Astrocyte of the hippocampus (primary cell): ENCODE measurements around the gene TNNI3K.

Source experiments
- DNase-seq: peaks from one replicate; pipeline ENCODE4 v3.0.0; 2011; ENCODE audit warnings: low read depth, low spot score

Gene TNNI3K

DNA sequence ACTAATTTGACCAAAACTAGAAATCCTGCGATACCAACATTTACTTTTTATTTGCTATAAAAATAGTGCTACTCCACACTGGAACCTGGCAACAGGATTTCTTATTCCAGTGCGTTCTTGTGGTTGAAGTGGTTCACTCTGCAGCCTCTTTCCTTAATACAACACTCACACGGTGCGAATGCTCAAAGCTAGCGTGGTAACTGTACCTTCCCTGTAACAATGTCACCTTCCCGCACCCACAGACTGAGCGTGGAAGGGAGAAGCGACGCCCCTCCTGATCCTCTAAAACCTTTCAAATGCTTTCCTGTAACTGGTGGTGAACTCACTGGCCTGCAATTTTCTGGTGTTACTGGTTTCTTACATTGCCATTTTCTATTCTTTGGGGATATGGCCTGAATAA is 145.1 kb downstream of the TNNI3K start:
- peak; percentile 27 for DNase-seq

DNA sequence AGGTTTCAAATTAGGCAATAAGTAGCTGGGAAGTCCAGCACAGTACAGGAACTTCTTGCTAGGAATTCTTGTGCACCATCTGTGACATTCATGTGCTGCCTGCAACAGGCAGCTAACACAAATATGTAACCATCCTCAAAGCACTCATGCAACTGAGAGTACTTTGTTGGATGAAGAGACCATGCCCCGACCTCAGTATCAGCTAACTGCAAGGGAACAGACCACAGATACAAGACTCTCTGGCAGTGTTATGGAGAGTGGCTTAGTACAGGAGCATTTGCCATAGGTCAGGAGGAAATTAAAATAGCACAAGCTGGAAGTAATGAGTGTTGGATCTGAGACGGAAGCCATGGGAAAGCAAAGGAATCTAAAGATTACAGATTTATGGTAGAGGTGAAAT is 153.7 kb downstream of the TNNI3K start:
- DNase-seq, result no peak

DNA sequence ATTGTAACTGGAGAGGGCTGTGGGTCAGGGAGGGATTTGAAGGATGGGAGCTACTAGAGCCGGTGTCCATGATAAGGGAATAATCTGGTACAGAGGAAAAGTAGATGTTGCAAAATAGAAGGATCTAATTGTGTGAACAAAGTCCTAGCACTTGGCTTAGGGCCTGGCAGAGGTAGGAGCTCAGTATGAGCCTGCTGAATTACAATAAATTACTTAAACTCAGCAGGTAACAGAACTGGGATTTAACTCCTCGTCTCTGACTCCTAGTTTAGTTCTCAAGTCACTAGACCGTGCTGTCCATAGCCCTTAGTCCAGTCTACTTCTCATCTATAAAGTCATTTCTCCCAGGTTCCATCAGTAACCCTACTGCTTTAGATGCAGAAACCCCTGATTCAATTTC is 157.0 kb downstream of the TNNI3K start:
- no peak for DNase-seq

DNA sequence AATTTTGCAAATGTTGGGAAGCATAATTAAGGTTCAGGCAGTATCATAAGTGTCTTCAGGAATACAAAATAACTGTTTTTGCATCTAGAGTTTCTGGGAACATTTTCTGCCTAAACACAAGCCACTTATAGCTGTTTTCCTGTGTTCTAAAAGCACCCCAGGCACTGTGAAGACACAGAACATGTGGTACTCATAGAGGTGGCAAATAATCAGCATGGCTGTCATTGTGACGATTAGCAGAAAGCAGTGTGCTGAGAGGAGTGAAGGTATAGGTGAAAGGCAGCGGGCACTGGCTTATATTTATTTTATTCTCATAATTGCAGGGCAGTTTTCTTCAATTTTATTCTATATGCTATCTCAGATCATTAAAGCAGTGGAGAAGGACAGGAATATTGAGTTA is 157.7 kb downstream of the TNNI3K start:
- DNase-seq, result no peak

DNA sequence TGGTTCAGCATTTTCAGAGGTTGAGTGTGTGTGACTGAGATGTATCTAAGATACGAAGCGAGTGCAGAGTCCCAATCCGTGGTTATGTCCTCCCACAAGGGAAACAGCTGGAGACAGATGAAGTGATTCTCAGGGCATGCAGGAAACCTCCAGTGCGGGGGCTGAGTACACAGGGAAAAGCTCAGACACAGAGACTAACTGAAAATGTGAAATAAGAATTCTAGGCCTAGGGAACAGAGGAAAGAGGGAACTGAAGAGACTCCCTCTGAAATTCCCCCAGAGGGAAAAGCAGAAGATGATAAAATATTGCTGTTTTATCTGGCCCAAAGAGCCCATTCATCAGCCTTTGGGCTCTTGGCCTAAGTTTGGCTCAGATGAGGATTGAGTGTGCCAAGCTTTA is 160.4 kb downstream of the TNNI3K start:
- no peak for DNase-seq

DNA sequence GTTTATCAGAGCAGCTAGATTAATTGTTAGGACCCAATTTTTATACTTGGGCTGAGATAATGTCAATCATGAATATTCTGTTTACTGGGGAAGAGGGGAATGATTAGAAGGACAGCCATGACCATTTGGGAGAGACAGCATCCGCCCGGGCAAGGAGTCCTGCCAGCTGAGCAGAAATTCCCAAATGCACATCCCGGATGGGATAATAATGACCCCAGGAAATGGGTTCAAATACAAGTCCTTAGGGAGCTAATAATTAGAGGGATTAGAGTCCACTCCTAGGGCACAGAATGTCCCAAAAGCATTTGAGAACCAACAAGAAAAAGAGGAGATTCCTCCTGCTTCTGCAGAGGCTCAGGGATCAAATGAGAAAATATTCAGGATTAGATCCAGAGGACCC is 161.3 kb downstream of the TNNI3K start:
- DNase-seq, result no peak

DNA sequence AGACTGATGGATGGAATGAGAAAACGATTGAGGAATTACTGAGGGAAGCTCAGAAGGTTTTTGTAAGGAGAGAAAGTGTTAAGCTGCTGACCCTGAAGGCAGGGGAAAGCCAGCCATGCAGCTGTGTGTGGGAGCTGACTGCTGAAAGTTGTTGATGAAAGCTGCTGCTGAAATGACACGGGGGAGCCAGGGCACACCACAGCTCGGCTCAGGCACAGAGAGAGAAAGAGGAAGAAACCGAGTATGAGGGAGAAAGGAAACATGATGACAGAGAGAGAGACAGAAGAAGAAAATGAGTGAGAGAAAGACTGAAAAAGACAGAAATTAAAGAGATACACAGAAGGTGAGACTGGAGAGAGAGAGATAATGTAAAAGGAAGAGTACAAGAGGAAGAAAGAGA is 161.7 kb downstream of the TNNI3K start:
- no peak for DNase-seq

DNA sequence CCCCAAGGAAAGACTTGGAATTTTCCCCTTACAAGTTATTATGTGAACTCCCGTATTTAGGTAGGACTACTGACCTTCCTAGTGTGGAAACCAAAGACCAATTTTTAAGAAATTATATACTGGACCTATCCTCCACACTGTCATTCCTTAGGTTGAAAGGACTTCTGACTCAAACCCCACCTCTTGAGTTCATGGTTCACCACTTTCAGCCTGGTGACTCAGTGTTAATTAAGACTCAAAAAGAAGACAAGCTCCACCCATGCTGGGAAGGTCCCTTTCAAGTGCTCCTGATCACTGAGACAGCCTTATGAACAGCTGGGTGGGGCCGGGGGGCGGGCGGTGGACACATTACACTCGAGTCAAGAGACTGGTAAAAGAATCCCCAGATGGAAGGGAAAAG is 164.1 kb downstream of the TNNI3K start:
- no peak for DNase-seq

DNA sequence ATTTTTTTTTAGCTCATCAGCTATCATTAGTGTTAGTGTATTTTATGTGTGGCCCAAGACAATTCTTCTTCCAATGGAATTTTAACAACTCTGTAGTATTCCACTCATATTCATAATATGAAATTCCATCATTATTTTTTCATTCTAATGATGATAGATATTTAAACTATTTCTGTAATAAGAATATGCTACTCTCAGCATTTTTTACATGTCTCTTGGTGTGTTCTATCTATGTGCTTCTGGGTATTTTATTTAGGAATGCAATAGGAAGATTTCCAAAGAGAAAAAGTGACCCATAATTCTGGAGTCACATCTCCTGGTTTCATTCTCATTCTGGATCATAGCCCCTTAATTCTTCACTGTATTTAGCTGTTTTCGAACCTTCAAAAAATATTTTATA is 167.7 kb downstream of the TNNI3K start:
- no peak for DNase-seq

DNA sequence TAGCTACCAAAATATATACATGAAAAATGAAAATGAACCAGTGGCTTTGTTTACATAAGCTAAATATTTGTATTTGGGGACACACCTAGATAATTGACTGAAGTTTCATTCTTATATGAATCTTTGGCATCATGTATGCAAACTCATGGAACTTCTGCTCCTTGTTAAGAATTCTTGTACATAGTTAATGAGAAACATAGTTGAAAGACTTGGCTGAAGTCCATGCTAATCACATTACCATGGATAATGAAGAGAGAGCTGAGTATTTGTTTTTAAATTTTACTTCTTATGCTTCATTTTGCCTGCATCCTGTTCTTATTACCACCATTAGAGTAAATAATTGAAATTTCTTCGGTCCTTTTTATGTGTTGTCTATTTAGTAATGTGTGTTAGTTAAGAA is 168.4 kb downstream of the TNNI3K start:
- no peak for DNase-seq

DNA sequence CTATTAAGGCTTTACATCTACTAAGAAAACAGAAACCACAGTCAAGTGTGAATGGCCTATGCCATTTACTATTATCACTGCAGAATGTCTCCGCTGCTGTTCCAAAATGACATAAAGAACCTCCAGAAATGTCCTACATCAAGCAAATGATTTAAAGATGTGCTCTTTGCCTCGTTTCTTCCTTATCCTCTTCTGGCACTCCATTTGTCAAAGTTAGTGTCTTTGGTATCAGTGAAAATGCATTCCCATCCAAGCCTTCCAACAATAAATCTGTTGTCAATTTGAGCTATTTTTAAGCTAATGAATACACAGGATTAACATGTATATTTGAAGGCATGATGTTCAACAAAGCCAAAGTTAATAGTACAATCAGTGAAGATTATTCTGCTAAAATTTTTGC is 171.6 kb downstream of the TNNI3K start:
- DNase-seq, result no peak

DNA sequence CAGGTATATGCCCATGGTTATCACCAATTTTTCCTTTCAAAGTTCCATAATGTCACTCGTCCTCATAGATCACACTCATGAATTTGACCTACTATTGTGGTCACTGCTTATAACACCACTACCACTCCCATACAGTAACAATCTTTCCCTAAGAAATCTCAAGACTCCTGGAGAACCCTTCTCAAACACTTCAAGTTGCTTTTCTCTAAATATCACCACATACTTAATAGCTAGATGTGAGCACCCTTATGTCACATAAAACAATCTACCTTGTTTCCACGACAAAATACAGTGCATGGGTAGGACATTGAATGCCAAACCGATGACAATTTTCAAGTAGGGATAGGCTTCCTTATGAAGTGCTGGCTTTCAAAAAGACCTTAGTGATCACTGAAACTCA is 172.7 kb downstream of the TNNI3K start:
- no peak for DNase-seq

DNA sequence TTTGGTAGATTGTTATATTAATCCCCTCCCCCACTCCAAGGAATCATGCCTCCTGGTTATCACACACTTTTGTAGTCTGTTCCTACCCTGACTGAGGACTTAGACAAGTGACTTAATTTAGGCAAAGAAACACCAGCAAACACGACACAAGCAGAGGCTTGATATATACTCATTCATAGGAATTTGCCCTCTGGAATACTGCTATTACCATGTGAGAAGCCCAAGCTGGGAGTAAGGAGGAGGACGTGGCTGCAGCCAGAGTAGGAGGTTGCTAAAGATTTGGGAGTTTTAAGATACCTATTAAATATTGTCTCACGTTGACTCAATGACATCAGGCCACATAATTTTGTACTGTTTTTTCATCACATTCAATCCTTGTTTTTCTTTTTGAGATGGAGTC is 177.1 kb downstream of the TNNI3K start:
- peak; percentile 54 for DNase-seq

DNA sequence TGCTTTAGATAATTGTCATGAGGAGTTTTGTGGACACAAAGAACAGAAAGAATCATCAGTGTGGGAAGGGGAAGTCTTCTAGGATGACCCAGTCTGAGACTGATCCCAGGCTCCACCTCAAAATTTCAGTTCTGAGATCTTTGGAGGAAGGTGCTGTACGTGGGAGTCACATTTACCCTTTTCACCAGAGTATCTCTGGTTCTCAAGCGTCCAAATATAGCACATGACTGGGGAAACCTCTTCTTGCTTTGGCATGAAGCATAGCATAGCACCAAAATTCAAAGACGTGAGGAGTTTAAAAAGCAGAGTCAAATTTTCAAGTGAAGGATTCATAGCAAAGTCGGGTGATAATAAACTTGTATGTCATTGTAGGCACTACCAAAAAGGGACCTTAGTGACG is 180.7 kb downstream of the TNNI3K start:
- DNase-seq, result no peak

DNA sequence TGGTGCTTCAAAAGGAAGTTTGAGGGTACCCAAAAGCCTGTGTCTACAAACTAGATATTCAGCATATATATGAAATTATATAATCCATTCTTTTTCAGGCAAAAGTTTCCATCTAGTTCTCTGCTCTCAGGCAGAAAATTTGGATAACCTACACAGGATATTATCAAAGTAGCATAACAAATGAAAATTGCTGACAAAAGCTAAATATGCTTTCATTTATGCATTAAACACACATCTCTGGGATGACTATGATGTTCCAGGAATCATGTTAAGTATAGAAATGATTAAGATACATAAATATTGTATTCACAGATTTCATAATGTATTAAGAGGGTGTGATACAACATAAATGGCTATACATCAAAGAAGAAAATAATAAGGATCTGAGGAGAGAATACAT is 184.4 kb downstream of the TNNI3K start:
- no peak for DNase-seq

DNA sequence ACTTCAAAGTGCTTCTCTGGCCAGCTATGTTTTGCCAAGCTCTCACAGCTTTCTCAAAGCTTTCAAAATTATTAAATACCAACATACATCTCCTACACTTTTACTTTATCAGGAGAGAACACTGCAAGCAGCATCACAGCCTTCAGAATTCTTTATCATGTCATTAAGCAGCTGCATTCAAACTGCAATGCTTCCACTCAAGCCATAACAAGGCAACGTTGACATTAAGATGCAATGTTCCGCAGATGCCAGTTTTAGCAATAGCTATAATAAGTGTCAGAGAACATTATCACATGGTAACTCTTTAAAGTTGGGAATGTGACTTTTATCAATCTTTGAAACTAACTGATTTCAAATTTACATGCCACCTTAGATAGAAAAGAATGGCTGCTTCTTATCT is 185.3 kb downstream of the TNNI3K start:
- DNase-seq, result no peak

DNA sequence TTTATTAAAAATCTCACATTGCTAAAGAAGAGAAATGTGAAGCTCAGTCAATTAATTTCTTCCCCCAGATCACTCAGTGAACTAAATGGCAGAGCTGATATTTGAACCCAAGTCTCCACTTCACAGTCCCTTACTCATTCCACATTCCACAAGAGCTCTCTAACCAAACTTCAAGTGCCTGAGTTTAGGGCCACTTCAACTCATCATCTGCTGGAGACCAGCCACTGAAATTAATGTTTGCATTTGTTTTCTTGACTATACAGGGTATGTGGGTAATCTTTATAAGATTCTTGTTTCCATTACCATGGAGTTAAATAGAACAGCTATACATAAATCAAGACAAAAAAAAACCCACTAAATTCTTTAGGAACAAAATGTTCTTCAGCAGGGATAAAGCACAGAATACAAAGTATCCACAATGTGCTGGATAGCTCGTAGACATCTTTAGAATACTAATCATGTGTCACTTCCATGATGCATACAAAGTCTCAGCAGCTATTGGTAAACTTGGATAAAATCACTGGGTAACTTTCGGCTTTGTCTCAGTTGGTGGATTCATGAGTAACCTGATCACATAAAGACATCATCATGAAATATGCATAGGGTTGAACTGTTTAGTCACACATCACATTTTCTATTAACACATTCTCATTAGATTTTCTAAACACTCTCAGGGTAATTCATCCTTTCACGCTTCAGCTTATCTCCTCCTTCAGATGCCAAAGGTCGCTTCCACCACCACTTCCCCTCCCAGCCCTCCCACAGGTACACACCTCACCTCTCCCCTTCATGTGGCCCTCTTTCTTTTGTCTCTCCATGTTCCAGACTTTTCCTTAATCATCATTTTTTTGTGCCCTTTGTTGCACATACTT is 187.5 kb downstream of the TNNI3K start:
- peak; percentile 50 for DNase-seq

DNA sequence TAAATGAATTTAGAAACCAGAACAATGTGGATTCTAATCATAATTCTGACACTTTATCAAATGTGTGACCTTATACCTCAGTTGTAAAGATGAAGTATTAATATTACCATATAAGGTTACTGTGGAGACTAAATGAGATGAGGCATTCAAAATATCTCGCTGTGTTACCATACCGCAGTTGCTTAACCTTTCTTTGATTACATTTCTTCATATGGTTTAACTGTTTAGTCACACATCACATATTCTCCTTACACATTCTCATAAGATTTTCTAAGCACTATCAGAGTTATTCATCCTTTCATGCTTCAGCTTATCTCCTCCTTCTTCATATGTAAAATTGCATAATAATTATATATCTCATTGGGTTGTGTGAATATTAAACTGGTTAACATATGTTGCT is 188.3 kb downstream of the TNNI3K start:
- no peak for DNase-seq

DNA sequence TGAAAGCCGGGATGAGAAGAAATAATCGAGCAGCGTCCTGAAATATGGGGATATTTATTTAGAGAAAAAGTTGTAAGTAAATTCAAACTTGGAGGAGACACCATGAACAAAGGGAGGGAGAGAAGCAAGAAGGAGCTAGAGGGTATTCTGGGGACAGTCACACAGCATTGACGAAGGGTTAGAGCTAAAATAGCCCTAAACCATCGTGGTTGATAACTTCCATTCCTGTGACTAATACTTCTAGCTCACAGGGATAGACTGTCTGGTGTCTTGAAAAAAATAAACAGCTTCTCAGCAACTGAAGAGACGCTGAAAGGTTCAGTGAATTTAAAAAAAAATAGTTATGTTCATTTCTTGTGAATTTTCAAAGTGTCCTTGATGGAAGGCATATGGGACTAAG is 190.5 kb downstream of the TNNI3K start:
- DNase-seq, result peak; percentile 51

DNA sequence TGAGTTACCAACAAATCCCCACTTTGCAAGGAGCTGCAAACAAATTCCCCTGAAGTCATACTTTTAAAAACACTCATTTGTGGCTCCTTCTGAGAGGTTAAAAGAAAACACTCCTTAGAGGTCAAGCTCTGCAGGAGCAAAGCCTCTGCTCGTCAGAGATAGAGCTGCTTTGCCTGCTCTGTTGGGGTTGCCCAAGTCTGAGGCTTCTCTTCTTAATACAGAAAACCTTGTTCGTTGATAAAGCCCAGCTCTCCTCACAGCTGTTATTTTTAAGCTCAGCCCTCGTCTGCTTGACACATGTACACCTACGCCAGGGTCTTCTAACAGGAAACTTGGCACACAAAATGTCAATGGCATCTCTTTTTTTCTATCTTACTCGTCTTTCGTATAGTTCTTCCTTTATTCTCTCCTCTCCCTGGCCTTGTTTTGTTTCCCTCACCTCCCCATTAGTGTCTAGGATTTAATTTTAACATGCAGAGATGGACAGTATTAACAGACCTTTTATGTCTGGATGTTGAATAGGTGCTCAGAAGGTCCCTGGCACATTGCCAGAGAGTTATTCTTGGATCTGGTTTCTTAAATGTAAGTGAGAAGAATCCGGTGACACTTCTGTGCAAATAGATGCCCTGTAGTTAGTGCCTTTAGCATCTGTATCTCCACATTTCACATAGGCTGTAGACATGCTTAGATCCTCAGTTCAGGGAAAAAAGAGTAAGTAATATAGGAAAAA is 191.2 kb downstream of the TNNI3K start:
- DNase-seq, result peak; percentile 33

DNA sequence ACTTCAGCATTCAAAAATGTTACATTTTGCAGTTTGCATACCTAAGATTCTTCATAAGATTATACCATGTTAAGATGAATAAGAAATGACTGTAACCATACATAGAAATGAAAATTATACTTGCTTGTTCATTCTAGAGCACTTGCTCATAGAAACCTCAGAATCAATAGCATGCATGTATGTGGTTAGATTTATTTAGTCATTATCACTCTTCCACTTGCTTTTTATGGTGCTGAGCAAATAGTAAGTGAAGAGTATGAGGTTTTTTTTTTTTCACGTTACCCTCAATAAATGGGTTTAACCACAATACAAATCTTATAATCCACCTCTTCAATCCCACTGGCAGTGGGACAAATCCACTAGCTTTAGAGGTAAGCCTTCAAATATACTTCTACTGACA is 192.5 kb downstream of the TNNI3K start:
- peak; percentile 63 for DNase-seq

DNA sequence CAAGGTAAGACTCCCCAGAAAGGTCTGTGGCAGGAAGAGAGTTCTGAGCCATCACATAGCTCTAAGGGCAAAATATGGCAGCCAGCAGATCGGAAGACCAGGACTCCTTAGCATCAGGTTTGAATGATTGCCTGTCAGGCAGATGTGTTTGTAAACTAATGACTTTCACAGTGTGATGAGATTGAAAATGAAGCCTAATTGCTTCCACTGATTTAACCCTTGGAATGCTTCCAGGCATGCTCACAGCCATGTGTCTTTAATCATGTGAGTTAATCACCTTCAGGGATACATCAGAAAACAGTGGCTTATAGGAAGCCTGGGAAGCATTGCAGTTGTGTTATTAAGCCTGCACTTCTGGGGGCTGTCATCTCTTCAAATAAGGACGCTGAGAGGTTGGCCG is 194.4 kb downstream of the TNNI3K start:
- DNase-seq, result no peak

DNA sequence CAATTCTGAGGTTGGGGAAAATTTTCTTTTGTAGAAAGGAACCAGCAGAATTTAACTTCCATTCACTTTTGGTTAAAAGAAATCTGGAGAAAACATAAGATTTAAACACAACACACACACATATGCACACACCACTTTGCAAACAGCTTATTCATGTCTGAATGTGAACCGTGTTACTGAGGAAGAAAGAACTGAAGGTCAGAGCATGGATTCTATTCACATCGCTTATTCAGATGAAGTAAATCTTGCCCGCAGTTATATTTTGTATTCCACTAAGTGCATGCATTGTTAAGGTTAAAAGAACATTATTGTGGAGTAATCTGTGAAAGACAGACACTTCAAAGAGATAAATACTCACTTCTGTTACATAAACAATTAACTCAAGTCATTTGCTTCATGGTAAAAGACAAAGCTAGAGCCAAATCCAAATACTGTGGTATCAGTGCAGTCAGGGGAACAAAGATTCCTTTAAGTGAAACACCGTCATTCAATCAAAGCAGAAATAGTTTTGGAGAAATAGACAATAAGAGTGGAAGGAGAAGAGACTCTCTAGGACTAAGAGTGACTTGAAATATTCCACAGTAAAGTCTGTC is 195.3 kb downstream of the TNNI3K start:
- no peak for DNase-seq
